GM12891 (cell line): ENCODE results near the gene API5.

Source experiments
- PAX5 ChIP-seq: IDR thresholded peaks from 2 replicates; pipeline ENCODE4 v1.6.1; 2011; ENCODE audit warnings: low read length, moderate library complexity, mild to moderate bottlenecking; ENCODE audit not compliant: insufficient read depth, severe bottlenecking
- POLR2A ChIP-seq: IDR thresholded peaks from 2 replicates; pipeline ENCODE4 v1.6.1; 2011; ENCODE audit warnings: low read depth, low read length, control low read depth
- POLR2AphosphoS5 ChIP-seq: IDR thresholded peaks from 2 replicates; pipeline ENCODE4 v1.6.1; 2011; ENCODE audit warnings: low read depth, low read length, control low read depth
- POU2F2 ChIP-seq: IDR thresholded peaks from 2 replicates; pipeline ENCODE4 v1.6.1; 2011; ENCODE audit warnings: low read depth, mild to moderate bottlenecking, control low read depth, low read length, moderate library complexity
- TAF1 ChIP-seq: IDR thresholded peaks from 2 replicates; pipeline ENCODE4 v1.6.1; 2011; ENCODE audit warnings: low read depth, low read length, control low read depth

DNA sequence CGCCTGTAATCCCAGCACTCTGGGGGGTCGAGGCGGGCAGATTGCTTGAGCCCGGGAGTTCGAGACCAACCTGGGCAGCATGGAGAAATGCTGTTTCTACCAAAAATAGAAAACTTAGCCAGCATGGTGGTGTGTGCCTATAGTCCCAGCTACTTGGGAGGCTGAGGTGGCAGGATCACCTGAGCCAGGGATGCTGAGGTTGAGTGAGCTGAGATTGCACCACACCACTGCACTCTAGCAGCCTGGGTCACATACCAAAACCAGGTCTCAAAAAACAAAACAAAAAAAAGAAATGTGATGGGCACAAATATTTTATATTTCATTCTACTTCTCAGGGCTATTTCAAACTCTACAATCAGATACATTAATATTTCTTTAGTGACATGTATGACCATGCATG is 72.6 kb downstream of the API5 start:
- TF ChIP-seq PAX5 = no peak
- TF ChIP-seq POLR2AphosphoS5 = no peak
- TF ChIP-seq POLR2A = no peak
- TF ChIP-seq POU2F2 = no peak
- no peak for TF ChIP-seq TAF1
